ENCODE results near the gene PPIL1. TPM values are rescaled to one million over a fixed set of nuclear protein-coding genes. Genes with fewer than 3 reads are reported as not detected.

PPIL1 gene
- polyA plus RNA-seq, 2 of the 4 experiments (the other 2 are of a cell fraction) = 42.6 to 60.0 TPM

- H3K27ac ChIP-seq = no peak overlapping the region
- H3K4me1 ChIP-seq = no peaks in the 10 kb centered on the region
- FAIRE-seq (no peak), DNase-seq (ENCODE audit: low read depth in 1 of 2, low spot score in 1 of 2) (no peak), ATAC-seq (no peak)
- CTCF ChIA-PET = interaction anchor here (1.2 to 2.6 kb wide), 2 partner anchors 23 to 111 kb away, joined by 3 to 10 read pairs; no protein-coding TSS in a partner anchor
- POLR2A ChIA-PET = no interaction called here
- 73% methylated on average over 5 of the region's 5 CpGs for WGBS (ENCODE audit: missing lambda C conversion rate)
- H3K9me3 ChIP-seq = no peaks in the 10 kb centered on the region
- no peak overlapping the region for H3K4me3 ChIP-seq
- H3K4me2 ChIP-seq = no peak overlapping the region
- no peak for TF ChIP-seq SREBF2 (IDR thresholded peaks at IDR 0.05)
- TF ChIP-seq RNF2 (IDR thresholded peaks at IDR 0.05; ENCODE audit: borderline replicate concordance, low read depth) = no peak
- no peak for TF ChIP-seq KDM1A (IDR thresholded peaks at IDR 0.05; ENCODE audit: low read depth)
- TF ChIP-seq BHLHE40 (IDR thresholded peaks at IDR 0.05; ENCODE audit: low read depth, low read length) = no peak
- no peak for TF ChIP-seq ZSCAN20 (CRISPR knock-in tag; IDR thresholded peaks at IDR 0.05)
- TF ChIP-seq CBX2 (IDR thresholded peaks at IDR 0.05; ENCODE audit: borderline replicate concordance, low read depth) = no peak
- no peak for TF ChIP-seq EHF (CRISPR knock-in tag; IDR thresholded peaks at IDR 0.05)
- no peak for TF ChIP-seq BCL3 (IDR thresholded peaks at IDR 0.05)
- TF ChIP-seq MAFK (IDR thresholded peaks at IDR 0.05; ENCODE audit: partially characterized antibody) = no peak
- no peak for TF ChIP-seq CEBPB (IDR thresholded peaks at IDR 0.05)
- no peak for TF ChIP-seq CHD4 (IDR thresholded peaks at IDR 0.05; ENCODE audit: borderline replicate concordance)
Observed at GRCh38 chr6:36907781-36908180, 33.2 kb upstream of the PPIL1 start.

- H3K9me3 ChIP-seq = no peaks in the 10 kb centered on the region
- ChIA-PET CTCF (interaction anchor here (0.7 to 2.6 kb wide), 3 partner anchors 10 to 112 kb away, joined by 3 to 10 read pairs (median 3); no protein-coding TSS in a partner anchor), POLR2A (no interaction called here)
- no peaks in the 10 kb centered on the region for H3K4me1 ChIP-seq
- no peak overlapping the region for H3K27ac ChIP-seq
- TF ChIP-seq FOSB (CRISPR knock-in tag; IDR thresholded peaks at IDR 0.05) (no peak), SREBF2 (IDR thresholded peaks at IDR 0.05) (no peak), POLR2A (IDR thresholded peaks at IDR 0.05; ENCODE audit: low read length) (no peak), EHMT2 (IDR thresholded peaks at IDR 0.05; ENCODE audit: low read depth) (no peak), RNF2 (IDR thresholded peaks at IDR 0.05; ENCODE audit: borderline replicate concordance, low read depth) (no peak), HOXB13 (CRISPR knock-in tag; IDR thresholded peaks at IDR 0.05; ENCODE audit: low read depth) (no peak), ZC3H11A (IDR thresholded peaks at IDR 0.05) (no peak), RCOR1 (IDR thresholded peaks at IDR 0.05; ENCODE audit: low read depth, low read length) (no peak), JUNB (IDR thresholded peaks at IDR 0.05) (no peak), JUN (IDR thresholded peaks at IDR 0.05) (no peak), RAD21 (conservative IDR thresholded peaks at IDR 0.05 in 1 of 2, IDR thresholded peaks at IDR 0.05 in 1 of 2) (no peak), CHD2 (IDR thresholded peaks at IDR 0.05; ENCODE audit: low read length, partially characterized antibody) (no peak), HEYL (CRISPR knock-in tag; IDR thresholded peaks at IDR 0.05) (no peak), HDAC2 (IDR thresholded peaks at IDR 0.05) (no peak)
- no peak overlapping the region for H3K4me2 ChIP-seq
- no peak for DNase-seq (ENCODE audit: low read depth in 1 of 2, low spot score in 1 of 2)
- no peak for FAIRE-seq
- ATAC-seq = no peak
- no peak overlapping the region for H3K4me3 ChIP-seq
- 6% methylated on average over 2 of the region's 2 CpGs for WGBS (ENCODE audit: missing lambda C conversion rate)
Observed at GRCh38 chr6:36906539-36907325, 32.1 kb upstream of the PPIL1 start.

DNA sequence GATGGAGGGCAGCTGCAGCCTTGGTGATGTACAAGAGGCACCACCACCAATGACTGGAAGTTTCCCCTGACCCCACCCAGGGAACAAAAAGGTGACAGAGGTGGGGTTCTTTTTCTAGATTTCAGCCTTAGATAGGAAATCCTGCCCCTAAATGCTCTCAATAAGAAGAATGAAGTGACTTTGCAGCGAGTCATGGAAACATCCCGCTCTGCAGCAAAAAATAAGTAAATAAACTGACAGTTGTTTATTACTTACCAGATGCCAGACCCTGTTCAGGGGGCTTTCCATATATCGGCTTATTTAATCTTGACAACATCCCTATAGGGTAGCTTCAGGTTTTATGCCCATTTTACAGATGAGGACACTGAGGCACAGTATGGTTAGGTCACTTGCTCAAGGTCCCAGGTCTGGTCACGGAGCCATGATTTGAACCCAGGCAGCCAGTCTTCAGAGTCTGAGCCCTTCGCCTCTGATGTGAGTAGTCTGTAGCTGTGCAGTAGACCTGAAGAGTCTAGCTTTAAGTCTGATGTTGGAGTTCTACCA, 30.3 kb upstream of the PPIL1 start:
- no peak for DNase-seq (ENCODE audit: low read depth in 1 of 2, low spot score in 1 of 2)
- no peaks in the 10 kb centered on the region for H3K4me1 ChIP-seq
- FAIRE-seq = no peak
- no peak overlapping the region for H3K27ac ChIP-seq
- no peaks in the 10 kb centered on the region for H3K9me3 ChIP-seq
- no peak overlapping the region for H3K4me2 ChIP-seq
- ChIA-PET CTCF (interaction anchor here (2.9 kb wide), 1 partner anchor 19 kb away, joined by 10 read pairs; the partner anchor contains the start of gene C6orf89), POLR2A (no interaction called here)
- ATAC-seq = no peak
- no peak overlapping the region for H3K4me3 ChIP-seq
- 90% methylated on average over 5 of the region's 5 CpGs for WGBS (ENCODE audit: missing lambda C conversion rate)
- no peak for TF ChIP-seq CEBPB (IDR thresholded peaks at IDR 0.05)
- no peak for TF ChIP-seq GATA3 (IDR thresholded peaks at IDR 0.05; ENCODE audit: borderline replicate concordance)
- no peak for TF ChIP-seq TFCP2L1 (CRISPR knock-in tag; IDR thresholded peaks at IDR 0.05)
- TF ChIP-seq, protein P1, sequence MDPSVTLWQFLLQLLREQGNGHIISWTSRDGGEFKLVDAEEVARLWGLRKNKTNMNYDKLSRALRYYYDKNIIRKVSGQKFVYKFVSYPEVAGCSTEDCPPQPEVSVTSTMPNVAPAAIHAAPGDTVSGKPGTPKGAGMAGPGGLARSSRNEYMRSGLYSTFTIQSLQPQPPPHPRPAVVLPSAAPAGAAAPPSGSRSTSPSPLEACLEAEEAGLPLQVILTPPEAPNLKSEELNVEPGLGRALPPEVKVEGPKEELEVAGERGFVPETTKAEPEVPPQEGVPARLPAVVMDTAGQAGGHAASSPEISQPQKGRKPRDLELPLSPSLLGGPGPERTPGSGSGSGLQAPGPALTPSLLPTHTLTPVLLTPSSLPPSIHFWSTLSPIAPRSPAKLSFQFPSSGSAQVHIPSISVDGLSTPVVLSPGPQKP (IDR thresholded peaks at IDR 0.05; ENCODE audit: low read depth, low read length) = no peak
- TF ChIP-seq, protein P2, sequence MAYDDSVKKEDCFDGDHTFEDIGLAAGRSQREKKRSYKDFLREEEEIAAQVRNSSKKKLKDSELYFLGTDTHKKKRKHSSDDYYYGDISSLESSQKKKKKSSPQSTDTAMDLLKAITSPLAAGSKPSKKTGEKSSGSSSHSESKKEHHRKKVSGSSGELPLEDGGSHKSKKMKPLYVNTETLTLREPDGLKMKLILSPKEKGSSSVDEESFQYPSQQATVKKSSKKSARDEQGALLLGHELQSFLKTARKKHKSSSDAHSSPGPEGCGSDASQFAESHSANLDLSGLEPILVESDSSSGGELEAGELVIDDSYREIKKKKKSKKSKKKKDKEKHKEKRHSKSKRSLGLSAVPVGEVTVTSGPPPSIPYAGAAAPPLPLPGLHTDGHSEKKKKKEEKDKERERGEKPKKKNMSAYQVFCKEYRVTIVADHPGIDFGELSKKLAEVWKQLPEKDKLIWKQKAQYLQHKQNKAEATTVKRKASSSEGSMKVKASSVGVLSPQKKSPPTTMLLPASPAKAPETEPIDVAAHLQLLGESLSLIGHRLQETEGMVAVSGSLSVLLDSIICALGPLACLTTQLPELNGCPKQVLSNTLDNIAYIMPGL (CRISPR knock-in tag; IDR thresholded peaks at IDR 0.05; ENCODE audit: borderline replicate concordance) = no peak
- no peak for TF ChIP-seq TP53 (CRISPR knock-in tag; IDR thresholded peaks at IDR 0.05)
- TF ChIP-seq EHMT2 (IDR thresholded peaks at IDR 0.05; ENCODE audit: low read depth) = no peak
- no peak for TF ChIP-seq HDAC2 (IDR thresholded peaks at IDR 0.05)
- TF ChIP-seq NPAS2 (CRISPR knock-in tag; IDR thresholded peaks at IDR 0.05; ENCODE audit: borderline replicate concordance) = no peak
- no peak for TF ChIP-seq CHD4 (IDR thresholded peaks at IDR 0.05; ENCODE audit: borderline replicate concordance)
- no peak for TF ChIP-seq NR3C1 (IDR thresholded peaks at IDR 0.05)
- no peak for TF ChIP-seq SREBF2 (IDR thresholded peaks at IDR 0.05)
- TF ChIP-seq ZC3H11A (IDR thresholded peaks at IDR 0.05) = no peak

Data from A549 (cell line).